Ureter (tissue), 1 donor: ENCODE results near the gene PHKA1. TPM values are rescaled to one million over a fixed set of nuclear protein-coding genes. Genes with fewer than 3 reads are reported as not detected.
"Not testable (repeated sequence)": the region's sequence is repeated elsewhere in the genome, so short reads cannot be mapped to it uniquely, and the experiment has no call there.

Experiments used
- DNase-seq: peaks from one replicate; pipeline ENCODE4 v3.0.0-alpha.2; 2020; ENCODE audit warnings: low spot score
- total RNA-seq: library from RNA; stranded (reverse); gene quantifications from one replicate; pipeline ENCODE4 v1.2.4, GENCODE V29; 2023
- donor health status: DM: yes; HTN: yes; CAD: no.

PHKA1 gene
- total RNA-seq, 1 donor from 2014 or later, result 9.4 TPM

GRCh38 chrX:72666451-72666850 is 47.7 kb downstream of the PHKA1 start:
- no peak for DNase-seq

- DNase-seq, result no peak
Measured at GRCh38 chrX:72663737-72664136, 50.4 kb downstream of the PHKA1 start.

- no peak for DNase-seq
Measured at GRCh38 chrX:72662020-72662747, 51.9 kb downstream of the PHKA1 start.

- DNase-seq, result no peak
Measured at GRCh38 chrX:72659723-72660122, 54.4 kb downstream of the PHKA1 start.

GRCh38 chrX:72652082-72652481 is 62.0 kb downstream of the PHKA1 start:
- no peak for DNase-seq

GRCh38 chrX:72644946-72645345 is 69.2 kb downstream of the PHKA1 start:
- no peak for DNase-seq

GRCh38 chrX:72641611-72642010 is 72.5 kb downstream of the PHKA1 start:
- DNase-seq, result no peak

- no peak for DNase-seq
Measured at GRCh38 chrX:72635930-72636329, 78.2 kb downstream of the PHKA1 start.

GRCh38 chrX:72634331-72634730 is 79.8 kb downstream of the PHKA1 start:
- no peak for DNase-seq

GRCh38 chrX:72630185-72630584 is 83.9 kb downstream of the PHKA1 start:
- DNase-seq, result no peak

GRCh38 chrX:72624194-72624593 is 89.9 kb downstream of the PHKA1 start:
- no peak for DNase-seq

GRCh38 chrX:72621625-72622485 is 92.3 kb downstream of the PHKA1 start:
- DNase-seq, result no peak

- no peak for DNase-seq
Measured at GRCh38 chrX:72621163-72621562, 92.9 kb downstream of the PHKA1 start.

- peak; percentile 70 for DNase-seq
Measured at GRCh38 chrX:72620550-72621145, 93.5 kb downstream of the PHKA1 start.

GRCh38 chrX:72609313-72609712 is 104.8 kb downstream of the PHKA1 start:
- no peak for DNase-seq

GRCh38 chrX:72604705-72605104 is 109.4 kb downstream of the PHKA1 start:
- DNase-seq, result no peak

GRCh38 chrX:72604112-72604511 is 110.0 kb downstream of the PHKA1 start:
- DNase-seq, result no peak

GRCh38 chrX:72591038-72591437 is 123.1 kb downstream of the PHKA1 start:
- not testable (repeated sequence) for DNase-seq

GRCh38 chrX:72584163-72584562 is 129.9 kb downstream of the PHKA1 start:
- no peak for DNase-seq

GRCh38 chrX:72576141-72576894 is 137.8 kb downstream of the PHKA1 start:
- no peak for DNase-seq

GRCh38 chrX:72573158-72573511 is 141.0 kb downstream of the PHKA1 start:
- no peak for DNase-seq
